Measurements from ENCODE around the gene MYO3A. TPM values are rescaled to one million over a fixed set of nuclear protein-coding genes. Genes with fewer than 3 reads are reported as not detected.
"Not testable (repeated sequence)": the region's sequence is repeated elsewhere in the genome, so short reads cannot be mapped to it uniquely, and the experiment has no call there.

MYO3A gene
- total and polyA plus RNA-seq, 2 donors (not counting 3 experiments of a cell fraction or from before 2014, with no cell fraction given) = not detected

DNA sequence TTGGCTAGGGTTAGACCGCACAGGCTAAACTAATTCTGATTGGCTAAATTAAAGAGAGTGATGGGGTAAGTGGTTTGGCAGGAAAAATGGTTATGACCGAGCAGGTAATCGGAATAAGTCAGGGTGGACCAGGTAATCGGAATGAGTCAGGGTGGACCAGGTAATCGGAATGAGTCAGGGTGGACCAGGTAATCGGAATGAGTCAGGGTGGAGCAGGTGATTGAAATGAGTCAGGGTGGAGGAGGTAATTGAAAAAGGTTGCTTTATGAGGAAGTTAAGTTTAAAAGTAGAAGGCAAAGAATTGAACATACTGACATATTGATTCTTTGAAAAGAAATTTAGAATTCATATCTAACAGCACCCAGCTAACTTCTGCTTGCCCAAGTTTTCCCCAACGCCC lies 68.4 kb downstream of the MYO3A start:
- BruUV-seq (replicated peaks); H3K27ac ChIP-seq (ENCODE audit: insufficient read depth, low read depth, low read length); H3K9ac ChIP-seq (replicated peaks; ENCODE audit: extremely low read depth, insufficient read depth, low read length); FAIRE-seq; intact Hi-C loops (cut with micrococcal nuclease); H3K36me3 ChIP-seq (ENCODE audit: control insufficient read depth in 2 of 2, extremely low read depth in 1 of 2, insufficient read depth in 2 of 2, low read length in 2 of 2); H3K9me3 ChIP-seq (replicated peaks; ENCODE audit: control insufficient read depth, insufficient read depth, low read length); H3K4me2 ChIP-seq (ENCODE audit: insufficient read depth, low read length); H3K4me3 ChIP-seq (replicated peaks in 1 of 3; ENCODE audit: insufficient read depth in 1 of 3, low read depth in 1 of 3, low read length in 3 of 3); H4K20me1 ChIP-seq (replicated peaks; ENCODE audit: control insufficient read depth, extremely low read depth, insufficient read depth, low read length); H3K4me1 ChIP-seq (ENCODE audit: control insufficient read depth, extremely low read depth, insufficient read depth, low read length); DNase-seq (ENCODE audit: low read depth, low spot score); H2AFZ ChIP-seq (ENCODE audit: low read depth, low read length); H3K79me2 ChIP-seq (ENCODE audit: control insufficient read depth, insufficient read depth, low read length); CTCF ChIA-PET; dilution Hi-C loops (cut with MboI; ENCODE audit: extremely low pct_ligation_motif_present, low sequenced_read_pairs); H3K9me1 ChIP-seq (replicated peaks; ENCODE audit: control insufficient read depth, extremely low read depth, insufficient read depth, low read length); H3K27me3 ChIP-seq (ENCODE audit: control insufficient read depth in 2 of 2, insufficient read depth in 2 of 2, low read length in 2 of 2); POLR2A ChIA-PET: not testable (repeated sequence)

DNA sequence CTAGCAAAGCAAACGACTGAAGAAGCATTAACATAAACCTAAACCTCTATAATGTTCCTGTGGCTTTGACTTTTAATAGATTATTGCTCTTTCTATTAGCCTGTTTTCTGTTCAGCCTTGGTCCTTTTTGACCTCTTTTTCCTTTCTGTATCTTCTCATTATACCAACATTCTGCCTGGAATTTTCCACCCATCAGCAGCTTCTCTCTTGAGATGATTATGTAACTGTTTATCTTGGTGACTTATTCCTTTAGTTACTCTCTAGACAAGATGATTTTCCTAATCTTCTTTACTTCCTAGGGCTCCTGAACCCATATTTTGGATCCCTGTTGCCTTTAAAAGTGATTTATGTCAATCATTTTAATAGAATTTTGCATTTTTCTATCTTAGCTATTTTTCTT lies 81.1 kb downstream of the MYO3A start:
- no peaks in the 10 kb centered on the region for H3K4me1 ChIP-seq (ENCODE audit: control insufficient read depth, extremely low read depth, insufficient read depth, low read length)
- H3K79me2 ChIP-seq (ENCODE audit: control insufficient read depth, insufficient read depth, low read length) = no peaks in the 10 kb centered on the region
- ChIA-PET POLR2A (no interaction called here), CTCF (no interaction called here)
- H3K9me3 ChIP-seq (replicated peaks; ENCODE audit: control insufficient read depth, insufficient read depth, low read length) = no peaks in the 10 kb centered on the region
- no TSS peak for BruUV-seq (replicated peaks)
- FAIRE-seq (no peak), DNase-seq (ENCODE audit: low read depth, low spot score) (no peak)
- no peak overlapping the region for H3K9ac ChIP-seq (replicated peaks; ENCODE audit: extremely low read depth, insufficient read depth, low read length)
- intact Hi-C loops (cut with micrococcal nuclease) (no loop called here), dilution Hi-C loops (cut with MboI; ENCODE audit: extremely low pct_ligation_motif_present, low sequenced_read_pairs) (no loop called here)
- no peaks in the 10 kb centered on the region for H4K20me1 ChIP-seq (replicated peaks; ENCODE audit: control insufficient read depth, extremely low read depth, insufficient read depth, low read length)
- H3K27me3 ChIP-seq (ENCODE audit: control insufficient read depth in 2 of 2, insufficient read depth in 2 of 2, low read length in 2 of 2) = no peaks in the 10 kb centered on the region
- no peak overlapping the region for H3K4me3 ChIP-seq (replicated peaks in 1 of 3; ENCODE audit: insufficient read depth in 1 of 3, low read depth in 1 of 3, low read length in 3 of 3)
- H3K4me2 ChIP-seq (ENCODE audit: insufficient read depth, low read length) = no peak overlapping the region
- no peak overlapping the region for H3K27ac ChIP-seq (ENCODE audit: insufficient read depth, low read depth, low read length)
- no peak overlapping the region for H2AFZ ChIP-seq (ENCODE audit: low read depth, low read length)
- H3K36me3 ChIP-seq (ENCODE audit: control insufficient read depth in 2 of 2, extremely low read depth in 1 of 2, insufficient read depth in 2 of 2, low read length in 2 of 2) = no peaks in the 10 kb centered on the region
- TF ChIP-seq FOS (IDR thresholded peaks at IDR 0.05; ENCODE audit: borderline replicate concordance, insufficient read depth, low read length) (no peak), POLR2AphosphoS5 (IDR thresholded peaks at IDR 0.05; ENCODE audit: insufficient read depth, low read depth, low read length) (no peak)
- TF ChIP-seq, protein P1, sequence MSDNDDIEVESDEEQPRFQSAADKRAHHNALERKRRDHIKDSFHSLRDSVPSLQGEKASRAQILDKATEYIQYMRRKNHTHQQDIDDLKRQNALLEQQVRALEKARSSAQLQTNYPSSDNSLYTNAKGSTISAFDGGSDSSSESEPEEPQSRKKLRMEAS (IDR thresholded peaks at IDR 0.05; ENCODE audit: insufficient read depth, insufficient read length) = no peak
- H3K9me1 ChIP-seq (replicated peaks; ENCODE audit: control insufficient read depth, extremely low read depth, insufficient read depth, low read length) = no peaks in the 10 kb centered on the region

Data from endothelial cell of umbilical vein (primary cell).